ENCODE results near the gene GTF2H4.

The GTF2H4 gene

DNA sequence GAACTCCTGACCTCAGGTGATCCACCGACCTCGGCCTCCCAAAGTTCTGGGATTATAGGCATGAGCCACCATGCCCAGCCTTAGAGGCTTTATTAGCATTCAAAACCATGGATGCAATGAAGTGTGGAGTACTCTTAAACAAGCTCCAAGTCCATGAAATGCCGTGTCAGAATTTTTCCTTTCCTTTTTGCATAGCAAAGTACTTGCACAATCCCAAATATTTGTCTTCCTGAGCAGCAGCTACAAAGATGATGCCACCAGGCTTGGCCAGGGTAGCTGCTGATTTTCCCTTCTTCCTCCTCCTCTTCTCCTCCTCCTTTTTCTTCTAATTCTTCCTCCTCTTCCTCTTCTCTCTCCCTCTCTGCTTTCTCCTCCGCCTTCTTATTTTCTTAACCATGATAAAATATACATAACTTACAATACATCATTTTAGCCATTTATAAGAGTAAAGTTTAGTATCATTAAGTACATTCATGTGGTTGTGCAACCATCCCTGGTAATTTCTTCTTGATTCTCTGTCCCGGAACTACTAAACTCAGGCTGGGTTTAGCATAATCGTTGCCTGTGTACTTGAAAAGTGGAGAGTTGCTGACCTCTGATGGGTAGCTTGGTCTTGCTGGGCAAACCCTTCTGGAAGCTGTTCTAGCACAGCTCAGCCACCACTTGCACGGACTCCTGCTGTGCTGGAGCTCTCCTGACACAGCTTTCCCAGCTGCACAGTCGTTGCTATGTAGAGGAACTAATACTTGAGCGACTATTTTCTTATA, 53.1 kb downstream of the GTF2H4 start:
- no peak for DNase-seq

GRCh38 chr6:30962716-30963115, 54.7 kb downstream of the GTF2H4 start:
- DNase-seq: no peak

GRCh38 chr6:30963641-30964040, 55.6 kb downstream of the GTF2H4 start:
- no peak for DNase-seq
